Adrenal gland (tissue), 12 donors: ENCODE data around the gene GRAMD1A. TPM values are rescaled to one million over a fixed set of nuclear protein-coding genes. Genes with fewer than 3 reads are reported as not detected.

Experiments
- DNase-seq, 7 donors: peaks; one replicate each; pipeline ENCODE4 v3.0.0-alpha.2; 2019 to 2020
- H3K27ac ChIP-seq, 5 donors: fragments of 200-600 bp; sonication (generic) in 4 of 5; 1 replicate in 3 of 5; 2 replicates in 2 of 5; pipeline versions ENCODE4 v1.5.1 to v1.8.0; 2016 to 2020; ENCODE audit warnings: mild to moderate bottlenecking in 1 of 5
- H3K27me3 ChIP-seq: fragments of 200-600 bp; 2 replicates; pipeline ENCODE4 v1.8.0; 2021
- H3K36me3 ChIP-seq, 2 donors: fragments of 200-600 bp; replicated peaks in 1 of 2; 1 replicate in 1 of 2; 2 replicates in 1 of 2; pipeline versions ENCODE4 v1.5.1 to v1.8.0; 2018 to 2022
- H3K4me1 ChIP-seq, 2 donors: fragments of 200-600 bp; replicated peaks in 1 of 2; 1 replicate in 1 of 2; 2 replicates in 1 of 2; pipeline versions ENCODE4 v1.5.1 to v1.8.0; 2018 to 2021
- H3K4me3 ChIP-seq, 4 donors: fragments of 200-600 bp; sonication (generic) in 3 of 4; one replicate each; pipeline ENCODE4 v1.5.1; 2016 to 2018
- H3K9me3 ChIP-seq, 3 donors: fragments of 200-600 bp; sonication (generic) in 1 of 3; replicated peaks in 1 of 3; 1 replicate in 2 of 3; 2 replicates in 1 of 3; pipeline versions ENCODE4 v1.5.1 to v1.8.0; 2016 to 2021
- CTCF ChIP-seq, 6 experiments: fragments of 450-650 bp in 4 of 6; fragments of 200-600 bp in 2 of 6; sonication (generic) in 1 of 6; IDR thresholded peaks; 1 replicate in 5 of 6; 2 replicates in 1 of 6; pipeline versions ENCODE4 v1.5.1 to v1.8.0; 2016 to 2021; ENCODE audit warnings: antibody characterized with exemption in 6 of 6, mild to moderate bottlenecking in 2 of 6, moderate library complexity in 1 of 6
- POLR2A ChIP-seq, 2 donors: fragments of 450-650 bp; IDR thresholded peaks; one replicate each; pipeline ENCODE4 v1.6.1; 2017; ENCODE audit warnings: antibody characterized with exemption in 2 of 2, mild to moderate bottlenecking in 2 of 2, moderate library complexity in 1 of 2
- WGBS, 4 donors: extraction: QIAGEN DNeasy Blood & Tissue Kit in 2 of 4; methylation state at CpG; one replicate each; pipeline versions ENCODE4 v1.1.5 to v1.1.7; 2013 to 2017; 5-methylcytosine and 5-hydroxymethylcytosine counted together
- intact Hi-C, 2 donors: fragments of 100-400 bp; cut with DNase I; formaldehyde crosslinking; loops; one replicate each; pipeline versions ENCODE4 v1.14.1 to v1.15.0; 2022 to 2023
- polyA plus RNA-seq, 3 donors: library from polyadenylated mRNA; stranded (reverse); fragments of 200-250 nt in 2 of 3; fragments of 350-450 nt in 1 of 3; fragmentation: Illumina TruSeq in 1 of 3; extraction: RNeasy Lipid Tissue Mini Kit (QIAGEN cat#74804) in 1 of 3; gene quantifications; one replicate each; pipeline ENCODE4 v1.2.3, GENCODE V29; 2013 to 2014
- total RNA-seq, 9 donors: library from RNA; depleted of rRNA in 4 of 9; stranded (reverse); fragments of >200 nt in 4 of 9; fragments of 120-200 nt in 1 of 9; fragmentation: NEBNext Ultra II Directional in 1 of 9; extraction: Animal tissue kit (Norgen Biotek cat#: 25700) in 1 of 9; gene quantifications; one replicate each; pipeline versions ENCODE4 v1.1.0 to v1.2.4, GENCODE V29; 2013 to 2023
- donor health status: healthy with polysubstance abuse.
- donor health status: Bipolar disorder and iron deficiency.
- donor health status: DM: yes; HTN: yes; CAD: no.
- donor health status: DM: no; HTN: no; CAD: no.
- donor health status: DM: no; HTN: no; CAD: no.
- donor health status: DM: yes; HTN: yes; CAD: no.

The GRAMD1A gene
- total and polyA plus RNA-seq, 12 donors: 31.2 to 125 (median 77.2) TPM

GRCh38 chr19:35041548-35042055, 41.5 kb downstream of the GRAMD1A start, which contains the start of gene HPN:
TSS of gene HPN (plus strand) at chr19:35041721. CDS start at chr19:35042507, 786 bp downstream.
- TF ChIP-seq POLR2A (IDR thresholded peaks at IDR 0.05): no peak
- TF ChIP-seq CTCF (IDR thresholded peaks at IDR 0.05): no peak
- 52 to 67% (median 60%) methylated on average over 2 to 19 of the region's 19 CpGs for WGBS, 4 donors
- intact Hi-C loops: no loop called here
- H3K9me3 ChIP-seq: no peaks in the 10 kb centered on the region
- no peaks in the 10 kb centered on the region for H3K36me3 ChIP-seq
- no peaks in the 10 kb centered on the region for H3K27me3 ChIP-seq
- no peak within 1 kb of the TSS for H3K4me3 ChIP-seq
- no peak for DNase-seq
- H3K27ac ChIP-seq: peak within 1 kb of the TSS in 4 of 5 donors; percentile 17 to 78 (median 51)
- H3K4me1 ChIP-seq: peaks cover 21 to 29% of the 10 kb centered on the region in 2 donors

GRCh38 chr19:35042056-35042730, 42.1 kb downstream of the GRAMD1A start:
- intact Hi-C loops: no loop called here
- no peaks in the 10 kb centered on the region for H3K36me3 ChIP-seq
- DNase-seq: no peak
- no peaks in the 10 kb centered on the region for H3K27me3 ChIP-seq
- 68 to 77% (median 71%) methylated on average over 9 to 14 of the region's 14 CpGs for WGBS, 4 donors
- H3K4me3 ChIP-seq: no peak overlapping the region
- H3K4me1 ChIP-seq: peaks cover 21 to 29% of the 10 kb centered on the region in 2 donors
- TF ChIP-seq POLR2A (IDR thresholded peaks at IDR 0.05): no peak
- no peak overlapping the region for H3K27ac ChIP-seq
- no peaks in the 10 kb centered on the region for H3K9me3 ChIP-seq

GRCh38 chr19:35042954-35043604, 43.0 kb downstream of the GRAMD1A start:
- no peak overlapping the region for H3K4me3 ChIP-seq
- TF ChIP-seq CTCF (IDR thresholded peaks at IDR 0.05) (no peak), POLR2A (IDR thresholded peaks at IDR 0.05) (no peak)
- H3K27ac ChIP-seq: no peak overlapping the region
- H3K9me3 ChIP-seq: no peaks in the 10 kb centered on the region
- H3K4me1 ChIP-seq: peaks cover 19 to 25% of the 10 kb centered on the region in 2 donors
- WGBS, 4 donors: 81 to 92% (median 83%) methylated on average over 11 to 14 of the region's 14 CpGs
- DNase-seq: no peak
- H3K36me3 ChIP-seq: no peaks in the 10 kb centered on the region
- intact Hi-C loops: no loop called here
- no peaks in the 10 kb centered on the region for H3K27me3 ChIP-seq

- Histone ChIP-seq H3K4me3 (no peak overlapping the region), H3K27me3 (no peaks in the 10 kb centered on the region), H3K9me3 (no peaks in the 10 kb centered on the region), H3K36me3 (no peaks in the 10 kb centered on the region), H3K4me1 (peaks cover 16 to 18% of the 10 kb centered on the region in 2 donors), H3K27ac (no peak overlapping the region)
- DNase-seq: no peak
- TF ChIP-seq POLR2A (IDR thresholded peaks at IDR 0.05) (no peak), CTCF (IDR thresholded peaks at IDR 0.05) (no peak)
- 70 to 80% (median 75%) methylated on average over 7 to 14 of the region's 14 CpGs for WGBS, 4 donors
- intact Hi-C loops: no loop called here
Measured at GRCh38 chr19:35043906-35044305, 43.8 kb downstream of the GRAMD1A start.
